ENCODE measurements around the gene CCDC92.
"Not testable (repeated sequence)": the region's sequence is repeated elsewhere in the genome, so short reads cannot be mapped to it uniquely, and the experiment has no call there.

CCDC92 gene

GRCh38 chr12:123949770-123950165, 22.9 kb downstream of the CCDC92 start:
- no peak for DNase-seq (ENCODE audit: low read depth in 2 of 2)

GRCh38 chr12:123948796-123949769, 23.5 kb downstream of the CCDC92 start:
- no peak for DNase-seq (ENCODE audit: low read depth in 2 of 2)

- DNase-seq (ENCODE audit: low read depth in 2 of 2), result no peak
Measured at GRCh38 chr12:123948401-123948795, 24.2 kb downstream of the CCDC92 start.

- DNase-seq (ENCODE audit: low read depth in 2 of 2), result not testable (repeated sequence)
Measured at GRCh38 chr12:123947531-123947930, 25.1 kb downstream of the CCDC92 start.

GRCh38 chr12:123946516-123947505, 25.8 kb downstream of the CCDC92 start:
- not testable (repeated sequence) for DNase-seq (ENCODE audit: low read depth in 2 of 2)

GRCh38 chr12:123946152-123946515, 26.5 kb downstream of the CCDC92 start:
- DNase-seq (ENCODE audit: low read depth in 2 of 2), result no peak

- no peak for DNase-seq (ENCODE audit: low read depth in 2 of 2)
Measured at GRCh38 chr12:123945287-123946151, 27.1 kb downstream of the CCDC92 start.

- DNase-seq (ENCODE audit: low read depth in 2 of 2), result no peak
Measured at GRCh38 chr12:123944696-123945095, 27.9 kb downstream of the CCDC92 start.

- DNase-seq (ENCODE audit: low read depth in 2 of 2), result no peak
Measured at GRCh38 chr12:123943816-123944215, 28.8 kb downstream of the CCDC92 start.

- no peak for DNase-seq (ENCODE audit: low read depth in 2 of 2)
Measured at GRCh38 chr12:123942911-123943648, 29.6 kb downstream of the CCDC92 start.

- DNase-seq (ENCODE audit: low read depth in 2 of 2), result no peak
Measured at GRCh38 chr12:123942238-123942653, 30.4 kb downstream of the CCDC92 start.

- no peak for DNase-seq (ENCODE audit: low read depth in 2 of 2)
Measured at GRCh38 chr12:123941624-123942237, 30.9 kb downstream of the CCDC92 start.

GRCh38 chr12:123941000-123941399, 31.6 kb downstream of the CCDC92 start:
- no peak for DNase-seq (ENCODE audit: low read depth in 2 of 2)

GRCh38 chr12:123940627-123940966, 32.0 kb downstream of the CCDC92 start:
- DNase-seq (ENCODE audit: low read depth in 2 of 2), result no peak

- DNase-seq (ENCODE audit: low read depth in 2 of 2), result no peak
Measured at GRCh38 chr12:123939716-123940626, 32.7 kb downstream of the CCDC92 start.

GRCh38 chr12:123938679-123939480, 33.8 kb downstream of the CCDC92 start:
- DNase-seq (ENCODE audit: low read depth in 2 of 2), result no peak

- DNase-seq (ENCODE audit: low read depth in 2 of 2), result peak in 1 of 2 donors; percentile 22
Measured at GRCh38 chr12:123937707-123938591, 34.7 kb downstream of the CCDC92 start.

Data from stimulated activated CD8-positive, alpha-beta memory T cell treated with anti-CD3 and anti-CD28 coated beads, Interleukin-2, amount 100 ng/mL, for 48 hours (primary cell).